SK-N-SH treated with all-trans-retinoic acid at 6 μM for 48 hours (cell line): Measurements from ENCODE around the gene IQCC.

ENCODE experiments used
- ATAC-seq: fragments of 200-7000 bp; cut with Tn5 transposase; 3 replicates; pipeline ENCODE4 v1.9.1; 2020; ENCODE audit warnings: mild to moderate bottlenecking, moderate library complexity
- ARNTL ChIP-seq: fragments of 450-650 bp; formaldehyde crosslinking; IDR thresholded peaks from 2 replicates; pipeline ENCODE4 v1.5.0; 2020; ENCODE audit warnings: low read depth, mild to moderate bottlenecking, moderate library complexity, borderline replicate concordance
- BACH2 ChIP-seq: fragments of 250-450 bp; sonication (Bioruptor Pico); IDR thresholded peaks from 2 replicates; pipeline ENCODE4 v1.9.0; 2021; ENCODE audit warnings: mild to moderate bottlenecking, borderline replicate concordance
- CSDC2 ChIP-seq: fragments of 250-450 bp; sonication (Bioruptor Pico); IDR thresholded peaks from 2 replicates; pipeline ENCODE4 v1.5.0; 2020; ENCODE audit warnings: mild to moderate bottlenecking, moderate library complexity
- CSRNP3 ChIP-seq: fragments of 250-450 bp; sonication (Bioruptor Pico); IDR thresholded peaks from 2 replicates; pipeline ENCODE4 v1.5.1; 2021; ENCODE audit warnings: mild to moderate bottlenecking, moderate library complexity
- GLIS3 ChIP-seq: fragments of 250-450 bp; sonication (Bioruptor Pico); IDR thresholded peaks from 2 replicates; pipeline ENCODE4 v1.5.0; 2020; ENCODE audit warnings: mild to moderate bottlenecking, moderate library complexity
- OSR1 ChIP-seq: fragments of 250-450 bp; sonication (Bioruptor Pico); IDR thresholded peaks from 2 replicates; pipeline ENCODE4 v1.8.0; 2022; ENCODE audit warnings: moderate library complexity, mild to moderate bottlenecking, inconsistent platforms
- PATZ1 ChIP-seq: fragments of 250-450 bp; sonication (Bioruptor Pico); IDR thresholded peaks from 2 replicates; pipeline ENCODE4 v1.8.0; 2020; ENCODE audit warnings: mild to moderate bottlenecking, moderate library complexity, borderline replicate concordance
- POU6F1 ChIP-seq: fragments of 250-450 bp; sonication (Bioruptor Pico); IDR thresholded peaks from 2 replicates; pipeline ENCODE4 v1.8.0; 2021; ENCODE audit warnings: low read depth, mild to moderate bottlenecking, moderate library complexity, borderline replicate concordance
- PPARA ChIP-seq: fragments of 250-450 bp; sonication (Bioruptor Pico); IDR thresholded peaks from 2 replicates; pipeline ENCODE4 v1.5.0; 2020; ENCODE audit warnings: mild to moderate bottlenecking, borderline replicate concordance
- RARB ChIP-seq: fragments of 250-450 bp; sonication (Bioruptor Pico); IDR thresholded peaks from 2 replicates; pipeline ENCODE4 v1.8.0; 2021; ENCODE audit warnings: mild to moderate bottlenecking, moderate library complexity
- SNAI2 ChIP-seq: fragments of 250-450 bp; sonication (Bioruptor Pico); IDR thresholded peaks from 2 replicates; pipeline ENCODE4 v1.5.0; 2020; ENCODE audit warnings: mild to moderate bottlenecking, moderate library complexity
- TCF4 ChIP-seq: fragments of 250-450 bp; sonication (Bioruptor Pico); IDR thresholded peaks from 2 replicates; pipeline ENCODE4 v1.8.0; 2021; ENCODE audit warnings: mild to moderate bottlenecking, moderate library complexity, borderline replicate concordance
- TOX ChIP-seq: fragments of 250-450 bp; sonication (Bioruptor Pico); IDR thresholded peaks from 2 replicates; pipeline ENCODE4 v1.8.0; 2021; ENCODE audit warnings: mild to moderate bottlenecking, moderate library complexity, borderline replicate concordance
- TSHZ2 ChIP-seq: fragments of 250-450 bp; sonication (Bioruptor Pico); IDR thresholded peaks from 2 replicates; pipeline ENCODE4 v1.5.0; 2020; ENCODE audit warnings: mild to moderate bottlenecking, moderate library complexity
- ZC3H10 ChIP-seq: fragments of 250-450 bp; sonication (Bioruptor Pico); IDR thresholded peaks from 2 replicates; pipeline ENCODE4 v1.5.1; 2021; ENCODE audit warnings: mild to moderate bottlenecking, moderate library complexity
- ZFP3 ChIP-seq: fragments of 250-450 bp; sonication (Bioruptor Pico); IDR thresholded peaks from 2 replicates; pipeline ENCODE4 v1.5.0; 2020; ENCODE audit warnings: mild to moderate bottlenecking, moderate library complexity
- ZFP30 ChIP-seq: fragments of 450-650 bp; formaldehyde crosslinking; IDR thresholded peaks from 2 replicates; pipeline ENCODE4 v1.5.0; 2022; ENCODE audit warnings: mild to moderate bottlenecking, moderate library complexity
- ZNF70 ChIP-seq: fragments of 450-650 bp; formaldehyde crosslinking; IDR thresholded peaks from 2 replicates; pipeline ENCODE4 v1.5.0; 2020; ENCODE audit warnings: mild to moderate bottlenecking, moderate library complexity
- ZNF8 ChIP-seq: fragments of 450-650 bp; formaldehyde crosslinking; IDR thresholded peaks from 2 replicates; pipeline ENCODE4 v1.5.0; 2020; ENCODE audit warnings: mild to moderate bottlenecking, moderate library complexity
- TF ChIP-seq, protein P1 (sequence below): fragments of 250-450 bp; sonication (Bioruptor Pico); IDR thresholded peaks from 2 replicates; pipeline ENCODE4 v1.5.1; 2020; ENCODE audit warnings: low read depth, mild to moderate bottlenecking, moderate library complexity

IQCC gene

DNA sequence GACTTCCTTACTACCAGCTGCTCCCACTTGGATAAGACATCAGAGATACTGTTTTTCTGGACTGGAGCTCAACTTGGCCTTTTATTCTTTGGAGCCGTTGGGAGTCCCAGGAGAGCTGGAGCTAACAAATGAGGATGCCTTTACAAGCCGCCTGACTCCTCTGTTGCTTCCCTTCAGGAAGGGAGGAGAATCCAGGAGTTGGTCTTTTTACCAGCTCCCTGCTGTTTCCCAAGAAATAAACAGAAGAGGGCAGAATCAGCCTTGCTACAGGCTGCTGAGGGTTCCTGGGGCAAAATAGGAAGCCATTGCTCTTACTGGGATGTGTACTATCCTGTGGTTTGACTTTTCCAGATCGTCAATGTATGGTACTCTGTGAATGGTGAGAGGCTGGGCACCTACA lies 18.2 kb downstream of the IQCC start:
- no peak for TF ChIP-seq ZFP30
- no peak for TF ChIP-seq ZNF70 (CRISPR knock-in tag)
- TF ChIP-seq, protein P1, sequence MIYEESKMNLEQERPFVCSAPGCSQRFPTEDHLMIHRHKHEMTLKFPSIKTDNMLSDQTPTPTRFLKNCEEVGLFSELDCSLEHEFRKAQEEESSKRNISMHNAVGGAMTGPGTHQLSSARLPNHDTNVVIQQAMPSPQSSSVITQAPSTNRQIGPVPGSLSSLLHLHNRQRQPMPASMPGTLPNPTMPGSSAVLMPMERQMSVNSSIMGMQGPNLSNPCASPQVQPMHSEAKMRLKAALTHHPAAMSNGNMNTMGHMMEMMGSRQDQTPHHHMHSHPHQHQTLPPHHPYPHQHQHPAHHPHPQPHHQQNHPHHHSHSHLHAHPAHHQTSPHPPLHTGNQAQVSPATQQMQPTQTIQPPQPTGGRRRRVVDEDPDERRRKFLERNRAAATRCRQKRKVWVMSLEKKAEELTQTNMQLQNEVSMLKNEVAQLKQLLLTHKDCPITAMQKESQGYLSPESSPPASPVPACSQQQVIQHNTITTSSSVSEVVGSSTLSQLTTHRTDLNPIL (CRISPR knock-in tag) = no peak
- no peak for ATAC-seq

GRCh38 chr1:32224285-32224684 lies 18.8 kb downstream of the IQCC start:
- TF ChIP-seq ZC3H10 (CRISPR knock-in tag) (no peak), TCF4 (CRISPR knock-in tag) (no peak), TSHZ2 (CRISPR knock-in tag) (no peak), POU6F1 (CRISPR knock-in tag) (no peak), BACH2 (CRISPR knock-in tag) (no peak), ZFP30 (no peak), PATZ1 (CRISPR knock-in tag) (no peak), CSDC2 (CRISPR knock-in tag) (no peak), GLIS3 (CRISPR knock-in tag) (no peak), ZNF70 (CRISPR knock-in tag) (no peak), RARB (CRISPR knock-in tag) (no peak), PPARA (CRISPR knock-in tag) (no peak)
- TF ChIP-seq, protein P1 (CRISPR knock-in tag) = no peak
- no peak for ATAC-seq

DNA sequence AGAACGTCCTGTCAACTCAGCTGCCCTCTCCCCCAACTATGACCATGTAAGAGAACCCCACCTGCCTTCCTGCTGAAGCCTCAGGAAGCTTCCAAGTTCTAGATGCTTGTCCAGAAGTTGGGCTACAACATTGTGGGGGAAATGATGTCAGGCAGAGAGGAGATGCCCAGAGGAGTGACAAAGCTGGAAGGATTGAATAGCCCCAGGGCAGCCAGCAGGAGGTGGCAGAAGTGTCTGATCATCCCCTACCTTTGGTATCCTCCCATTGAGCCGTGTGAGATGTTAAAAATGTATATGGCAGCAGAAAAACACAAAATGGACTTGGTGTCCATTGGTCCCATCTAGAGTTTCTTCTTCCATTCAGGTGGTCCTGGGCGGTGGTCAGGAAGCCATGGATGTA lies 23.3 kb downstream of the IQCC start:
- no peak for ATAC-seq
- TF ChIP-seq POU6F1 (CRISPR knock-in tag) = no peak
- no peak for TF ChIP-seq GLIS3 (CRISPR knock-in tag)
- no peak for TF ChIP-seq OSR1 (CRISPR knock-in tag)
- no peak for TF ChIP-seq SNAI2 (CRISPR knock-in tag)
- no peak for TF ChIP-seq BACH2 (CRISPR knock-in tag)
- TF ChIP-seq ZNF8 = no peak
- TF ChIP-seq ZFP3 (CRISPR knock-in tag) = no peak
- no peak for TF ChIP-seq CSDC2 (CRISPR knock-in tag)
- TF ChIP-seq ARNTL (CRISPR knock-in tag) = no peak
- TF ChIP-seq ZC3H10 (CRISPR knock-in tag) = no peak
- TF ChIP-seq ZFP30 = no peak
- TF ChIP-seq TOX (CRISPR knock-in tag) = no peak
- no peak for TF ChIP-seq RARB (CRISPR knock-in tag)
- no peak for TF ChIP-seq CSRNP3 (CRISPR knock-in tag)
- TF ChIP-seq PPARA (CRISPR knock-in tag) = no peak
- no peak for TF ChIP-seq PATZ1 (CRISPR knock-in tag)
- no peak for TF ChIP-seq TCF4 (CRISPR knock-in tag)
- TF ChIP-seq ZNF70 (CRISPR knock-in tag) = no peak
